Measurements from ENCODE around the gene TSC22D3.

- no peak for TF ChIP-seq CTCF (IDR thresholded peaks at IDR 0.05; ENCODE audit: poor library complexity)
- no peak for TF ChIP-seq EZH2 (IDR thresholded peaks at IDR 0.05; ENCODE audit: borderline replicate concordance)
- no peak for TF ChIP-seq EZH2phosphoT487 (IDR thresholded peaks at IDR 0.05; ENCODE audit: low read depth, severe bottlenecking, unreplicated experiment)
Measured at GRCh38 chrX:107805179-107805578, 29.6 kb upstream of the TSC22D3 start.

All from hepatocyte (in vitro differentiated cells).